Vagina (tissue), 2 donors: ENCODE measurements around the gene PTPRN2. TPM values are rescaled to one million over a fixed set of nuclear protein-coding genes. Genes with fewer than 3 reads are reported as not detected.

Experiments
- DNase-seq, 2 donors: peaks; one replicate each; pipeline ENCODE4 v3.0.0-alpha.2; 2017; ENCODE audit errors: extremely low spot score in 2 of 2
- H3K27ac ChIP-seq: fragments of 200-600 bp; sonication (generic); one replicate; pipeline ENCODE4 v1.5.1; 2019
- H3K27me3 ChIP-seq: fragments of 200-600 bp; sonication (generic); one replicate; pipeline ENCODE4 v1.5.1; 2019
- H3K36me3 ChIP-seq, 2 donors: fragments of 200-600 bp; sonication (generic); one replicate each; pipeline ENCODE4 v1.5.1; 2017 to 2019
- H3K4me1 ChIP-seq: fragments of 200-600 bp; sonication (generic); one replicate; pipeline ENCODE4 v1.5.1; 2019
- H3K4me3 ChIP-seq, 2 donors: fragments of 200-600 bp; sonication (generic); 1 replicate in 1 of 2; 2 replicates in 1 of 2; pipeline ENCODE4 v1.5.1; 2016 to 2019
- H3K9me3 ChIP-seq: fragments of 200-600 bp; sonication (generic); one replicate; pipeline ENCODE4 v1.5.1; 2019
- CTCF ChIP-seq, 3 experiments: fragments of 450-650 bp in 2 of 3; fragments of 200-600 bp in 1 of 3; sonication (generic) in 1 of 3; IDR thresholded peaks; one replicate each; pipeline ENCODE4 v1.5.1; 2017 to 2019; ENCODE audit warnings: antibody characterized with exemption in 3 of 3, mild to moderate bottlenecking in 2 of 3, moderate library complexity in 2 of 3
- POLR2A ChIP-seq, 2 donors: fragments of 450-650 bp; IDR thresholded peaks; one replicate each; pipeline ENCODE4 v1.6.1; 2017; ENCODE audit warnings: antibody characterized with exemption in 2 of 2, mild to moderate bottlenecking in 2 of 2, moderate library complexity in 2 of 2
- POLR2AphosphoS5 ChIP-seq, 2 donors: sonication (generic); formaldehyde crosslinking; IDR thresholded peaks; one replicate each; pipeline ENCODE4 v1.9.0; 2017; ENCODE audit warnings: antibody characterized with exemption in 2 of 2, mild to moderate bottlenecking in 2 of 2, low read depth in 1 of 2; ENCODE audit not compliant: insufficient read depth in 1 of 2
- intact Hi-C: fragments of 100-400 bp; cut with DNase I; formaldehyde crosslinking; loops from one replicate; pipeline ENCODE4 v1.15.1; 2023
- total RNA-seq: library from RNA; depleted of rRNA; stranded (reverse); fragments of >200 nt; gene quantifications from one replicate; pipeline ENCODE4 v1.2.3, GENCODE V29; 2016

The PTPRN2 gene
- total RNA-seq, 1 donor from 2014 or later, result 7.4 TPM

GRCh38 chr7:158096582-158096981 lies 491.0 kb downstream of the PTPRN2 start:
- no peaks in the 10 kb centered on the region for H3K27me3 ChIP-seq
- H3K27ac ChIP-seq, result no peak overlapping the region
- no peaks in the 10 kb centered on the region for H3K36me3 ChIP-seq
- intact Hi-C loops, result no loop called here
- H3K4me3 ChIP-seq, result no peak overlapping the region
- no peaks in the 10 kb centered on the region for H3K4me1 ChIP-seq
- TF ChIP-seq CTCF (IDR thresholded peaks at IDR 0.05) (no peak), POLR2AphosphoS5 (IDR thresholded peaks at IDR 0.05; ENCODE audit: insufficient read depth in 1 of 2, low read depth in 1 of 2) (no peak), POLR2A (IDR thresholded peaks at IDR 0.05) (no peak)
- H3K9me3 ChIP-seq, result no peaks in the 10 kb centered on the region
- no peak for DNase-seq

- DNase-seq, result no peak
- H3K4me1 ChIP-seq, result no peaks in the 10 kb centered on the region
- H3K27me3 ChIP-seq, result no peaks in the 10 kb centered on the region
- intact Hi-C loops, result no loop called here
- no peak overlapping the region for H3K4me3 ChIP-seq
- no peaks in the 10 kb centered on the region for H3K9me3 ChIP-seq
- no peak for TF ChIP-seq POLR2AphosphoS5 (IDR thresholded peaks at IDR 0.05; ENCODE audit: insufficient read depth in 1 of 2, low read depth in 1 of 2)
- TF ChIP-seq CTCF (IDR thresholded peaks at IDR 0.05), result no peak
- H3K27ac ChIP-seq, result no peak overlapping the region
- no peaks in the 10 kb centered on the region for H3K36me3 ChIP-seq
These were observed 492.9 kb downstream of the PTPRN2 start for GRCh38 chr7:158094671-158095226.

- no peaks in the 10 kb centered on the region for H3K9me3 ChIP-seq
- H3K4me3 ChIP-seq, result no peak overlapping the region
- H3K4me1 ChIP-seq, result no peaks in the 10 kb centered on the region
- TF ChIP-seq POLR2A (IDR thresholded peaks at IDR 0.05), result no peak
- TF ChIP-seq POLR2AphosphoS5 (IDR thresholded peaks at IDR 0.05; ENCODE audit: insufficient read depth in 1 of 2, low read depth in 1 of 2), result no peak
- no peak for TF ChIP-seq CTCF (IDR thresholded peaks at IDR 0.05)
- DNase-seq, result no peak
- H3K27ac ChIP-seq, result no peak overlapping the region
- intact Hi-C loops, result no loop called here
- no peaks in the 10 kb centered on the region for H3K36me3 ChIP-seq
- no peaks in the 10 kb centered on the region for H3K27me3 ChIP-seq
These were observed 493.6 kb downstream of the PTPRN2 start for GRCh38 chr7:158094046-158094445.

GRCh38 chr7:158093156-158093796 lies 494.3 kb downstream of the PTPRN2 start:
- no peak overlapping the region for H3K4me3 ChIP-seq
- intact Hi-C loops, result no loop called here
- no peak overlapping the region for H3K27ac ChIP-seq
- no peak for DNase-seq
- H3K36me3 ChIP-seq, result no peaks in the 10 kb centered on the region
- H3K4me1 ChIP-seq, result no peaks in the 10 kb centered on the region
- H3K9me3 ChIP-seq, result no peaks in the 10 kb centered on the region
- TF ChIP-seq POLR2A (IDR thresholded peaks at IDR 0.05), result no peak
- no peak for TF ChIP-seq POLR2AphosphoS5 (IDR thresholded peaks at IDR 0.05; ENCODE audit: insufficient read depth in 1 of 2, low read depth in 1 of 2)
- no peaks in the 10 kb centered on the region for H3K27me3 ChIP-seq

- TF ChIP-seq POLR2AphosphoS5 (IDR thresholded peaks at IDR 0.05; ENCODE audit: insufficient read depth in 1 of 2, low read depth in 1 of 2) (no peak), POLR2A (IDR thresholded peaks at IDR 0.05) (no peak), CTCF (IDR thresholded peaks at IDR 0.05) (no peak)
- no peak for DNase-seq
- intact Hi-C loops, result no loop called here
- Histone ChIP-seq H3K4me3 (no peak overlapping the region), H3K27ac (no peak overlapping the region), H3K27me3 (no peaks in the 10 kb centered on the region), H3K36me3 (no peaks in the 10 kb centered on the region), H3K9me3 (no peaks in the 10 kb centered on the region), H3K4me1 (no peaks in the 10 kb centered on the region)
These were observed 500.4 kb downstream of the PTPRN2 start for GRCh38 chr7:158087196-158087595.
